Neuron (in vitro differentiated cells): ENCODE results near the gene NOXO1.
A peak's percentile ranks its signal among the peaks of the same experiment; 100 is the strongest.

Source experiments
- H2AFZ ChIP-seq: one replicate; pipeline ENCODE4 v1.6.1; 2013; ENCODE audit warnings: low read depth, mild to moderate bottlenecking, inconsistent platforms, low read length, moderate library complexity
- H3K27me3 ChIP-seq: one replicate; pipeline ENCODE4 v1.6.1; 2013; ENCODE audit warnings: low read length; ENCODE audit not compliant: insufficient read depth
- H3K36me3 ChIP-seq: one replicate; pipeline ENCODE4 v1.6.1; 2013; ENCODE audit warnings: low read length; ENCODE audit not compliant: insufficient read depth
- H3K4me1 ChIP-seq: one replicate; pipeline ENCODE4 v1.6.1; 2013; ENCODE audit warnings: low read length; ENCODE audit not compliant: insufficient read depth
- H3K4me3 ChIP-seq: 2 replicates; pipeline ENCODE4 v1.5.1; 2013; ENCODE audit warnings: mild to moderate bottlenecking, low read length, moderate library complexity
- H3K9me3 ChIP-seq: one replicate; pipeline ENCODE4 v1.6.1; 2013; ENCODE audit warnings: low read length

The NOXO1 gene

GRCh38 chr16:2007081-2007836 is 26.0 kb upstream of the NOXO1 start:
- Histone ChIP-seq H3K4me3 (peak overlapping the region; percentile 16), H3K9me3 (no peaks in the 10 kb centered on the region), H2AFZ (no peak overlapping the region), H3K27me3 (no peaks in the 10 kb centered on the region), H3K4me1 (peaks cover 53% of the 10 kb centered on the region), H3K36me3 (peaks cover 16% of the 10 kb centered on the region)

DNA sequence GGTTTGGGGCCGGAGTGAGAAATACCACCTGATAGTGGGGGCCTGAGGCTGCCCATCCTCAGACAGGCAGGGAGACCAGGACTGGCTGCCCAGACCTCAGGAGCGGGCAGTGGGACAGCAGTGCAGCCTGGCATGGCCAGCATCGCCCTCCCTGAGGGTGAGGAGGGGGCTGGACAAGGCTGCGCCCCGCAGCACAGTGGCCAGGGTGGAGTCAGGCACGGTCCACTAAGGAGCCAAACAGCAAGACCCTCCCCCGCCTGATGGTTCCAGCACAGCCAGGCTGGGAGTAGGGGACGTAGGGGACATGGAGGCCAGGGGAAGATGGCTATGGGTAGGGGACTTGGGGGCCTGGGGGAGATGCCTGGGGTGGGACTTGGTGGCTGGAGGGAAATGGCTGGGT is 25.0 kb upstream of the NOXO1 start:
- H3K27me3 ChIP-seq, result no peaks in the 10 kb centered on the region
- H3K9me3 ChIP-seq, result no peaks in the 10 kb centered on the region
- no peak overlapping the region for H3K4me3 ChIP-seq
- H3K4me1 ChIP-seq, result peaks cover 53% of the 10 kb centered on the region
- no peak overlapping the region for H2AFZ ChIP-seq
- H3K36me3 ChIP-seq, result peaks cover 25% of the 10 kb centered on the region

GRCh38 chr16:2005646-2006045 is 24.4 kb upstream of the NOXO1 start:
- peaks cover 52% of the 10 kb centered on the region for H3K4me1 ChIP-seq
- H2AFZ ChIP-seq, result no peak overlapping the region
- H3K9me3 ChIP-seq, result no peaks in the 10 kb centered on the region
- H3K27me3 ChIP-seq, result no peaks in the 10 kb centered on the region
- no peak overlapping the region for H3K4me3 ChIP-seq
- peaks cover 31% of the 10 kb centered on the region for H3K36me3 ChIP-seq

- H3K4me3 ChIP-seq, result no peak overlapping the region
Observed at GRCh38 chr16:2004795-2005517, 23.7 kb upstream of the NOXO1 start.

DNA sequence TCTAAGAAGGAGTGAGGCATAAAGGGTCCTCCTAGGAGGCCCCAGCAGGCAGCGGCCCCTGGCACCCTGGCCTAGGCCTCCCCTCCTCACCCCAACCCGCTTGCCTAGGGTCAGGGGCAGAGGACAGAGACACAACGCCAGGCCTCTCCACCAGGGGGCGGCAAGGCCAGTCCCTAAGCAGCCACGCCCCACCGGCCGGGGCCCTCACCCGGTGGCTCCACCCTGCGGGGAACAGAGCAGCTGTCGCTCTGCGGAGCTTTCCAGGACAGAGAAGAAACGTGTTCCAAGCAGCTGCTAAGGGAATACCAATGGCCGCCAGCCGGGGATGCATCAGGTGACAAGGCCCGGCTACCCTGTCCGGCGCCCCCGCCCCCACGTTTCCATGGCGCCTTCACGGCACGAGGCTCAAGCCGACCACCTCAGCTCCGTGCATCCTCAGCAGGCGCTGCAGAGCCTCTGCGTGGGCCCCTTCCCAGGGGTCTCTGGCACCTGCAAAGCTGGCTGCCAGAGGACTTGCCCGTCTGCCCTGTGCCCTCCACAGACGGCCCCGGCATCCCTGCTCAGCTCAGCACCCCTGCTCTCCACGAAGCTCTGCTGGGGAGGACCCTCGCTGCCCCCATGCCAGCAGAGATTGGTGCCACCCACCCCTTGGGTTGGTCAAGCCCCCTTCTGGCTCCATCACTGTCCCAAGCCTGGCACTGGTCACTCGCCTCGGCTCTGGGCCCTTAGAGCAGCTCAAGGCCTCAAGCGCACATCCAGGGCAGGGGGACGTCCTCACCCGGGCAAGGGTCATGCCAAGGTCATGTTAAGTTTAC is 22.8 kb upstream of the NOXO1 start:
- Histone ChIP-seq H3K27me3 (no peaks in the 10 kb centered on the region), H3K4me3 (no peak overlapping the region), H3K4me1 (peaks cover 44% of the 10 kb centered on the region), H2AFZ (no peak overlapping the region), H3K9me3 (no peaks in the 10 kb centered on the region), H3K36me3 (peaks cover 47% of the 10 kb centered on the region)

More at GRCh38 chr16:2004795-2005517, 23.7 kb upstream of the NOXO1 start:
- Histone ChIP-seq H3K36me3 (peaks cover 38% of the 10 kb centered on the region), H2AFZ (no peak overlapping the region), H3K27me3 (no peaks in the 10 kb centered on the region), H3K9me3 (no peaks in the 10 kb centered on the region), H3K4me1 (peaks cover 45% of the 10 kb centered on the region)

DNA sequence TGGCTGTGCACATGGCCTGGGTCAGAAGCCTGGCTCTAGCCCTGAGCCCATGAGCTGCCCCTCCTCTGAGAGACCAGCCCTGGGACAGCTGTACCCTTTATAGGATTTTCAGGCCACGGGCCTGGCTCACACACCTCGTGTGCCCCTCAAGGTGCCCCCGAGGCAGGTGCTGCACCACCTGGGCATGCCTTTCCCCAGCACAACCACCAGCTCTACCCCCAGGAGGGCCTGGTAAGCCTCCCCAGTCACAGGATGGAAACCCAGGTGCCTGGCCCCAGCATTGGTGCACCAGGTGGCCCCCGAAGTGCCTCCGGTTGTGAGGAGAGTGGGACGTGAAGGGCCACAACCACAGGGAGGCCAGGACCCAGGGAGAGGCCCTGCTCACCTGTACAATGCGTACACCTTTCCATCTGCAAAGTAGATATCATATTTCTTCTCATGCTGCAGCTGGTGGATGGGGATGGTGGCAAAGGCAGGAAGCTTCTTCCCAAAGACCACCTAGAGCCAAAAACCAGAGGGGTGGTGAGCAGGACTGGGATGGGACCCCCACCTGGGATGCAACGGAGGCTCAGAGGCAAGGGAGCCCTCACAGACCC is 22.1 kb upstream of the NOXO1 start:
- Histone ChIP-seq H3K4me1 (peaks cover 37% of the 10 kb centered on the region), H3K9me3 (no peaks in the 10 kb centered on the region), H2AFZ (no peak overlapping the region), H3K4me3 (no peak overlapping the region), H3K36me3 (peaks cover 52% of the 10 kb centered on the region), H3K27me3 (no peaks in the 10 kb centered on the region)

- peaks cover 30% of the 10 kb centered on the region for H3K4me1 ChIP-seq
- peaks cover 56% of the 10 kb centered on the region for H3K36me3 ChIP-seq
- no peak overlapping the region for H2AFZ ChIP-seq
- no peak overlapping the region for H3K4me3 ChIP-seq
- H3K27me3 ChIP-seq, result no peaks in the 10 kb centered on the region
- H3K9me3 ChIP-seq, result no peaks in the 10 kb centered on the region
Observed at GRCh38 chr16:2002406-2003230, 21.3 kb upstream of the NOXO1 start.

DNA sequence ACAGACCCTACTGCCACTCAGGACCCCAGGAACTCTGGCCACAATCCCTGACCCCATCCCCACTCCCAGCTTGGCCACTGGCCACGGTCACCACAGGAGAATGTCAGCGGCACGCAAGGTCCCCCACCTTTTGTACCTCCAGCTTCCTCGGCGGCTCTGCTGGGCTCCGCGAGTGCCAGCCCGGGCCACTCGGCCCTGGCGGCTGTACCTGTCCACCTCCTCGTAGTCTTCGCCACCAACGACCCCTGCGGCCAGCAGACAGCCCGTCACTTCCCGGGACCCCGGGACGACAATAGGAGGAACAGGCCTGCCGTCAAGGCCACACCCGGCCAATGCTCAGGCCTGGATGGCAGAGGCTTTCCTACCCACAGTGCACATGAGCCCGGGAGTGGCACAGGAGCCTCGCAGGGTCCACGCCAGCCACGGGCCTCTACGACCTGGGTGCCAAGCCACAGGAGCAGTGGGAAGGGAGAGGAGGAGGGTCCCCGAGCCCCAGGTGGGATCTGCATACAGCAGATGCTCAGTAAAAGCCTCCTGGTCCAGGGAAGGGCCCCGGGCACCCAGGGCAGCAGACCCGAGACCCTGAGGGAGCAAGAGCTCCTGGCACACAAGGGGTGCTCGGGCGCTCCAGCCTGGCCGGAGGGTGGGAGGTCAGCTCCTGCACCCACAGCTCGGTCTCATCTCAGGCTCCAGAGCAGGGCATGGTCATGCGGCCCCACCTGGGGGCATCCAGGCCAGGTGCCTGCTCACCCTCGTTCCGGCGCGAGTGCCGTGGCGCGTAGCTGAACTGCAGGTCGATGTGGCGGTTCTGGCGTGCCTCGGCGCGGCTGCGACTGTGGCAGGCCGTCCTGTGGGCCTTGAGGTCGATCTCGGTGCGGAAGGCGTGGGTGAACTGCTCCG is 20.4 kb upstream of the NOXO1 start:
- H3K9me3 ChIP-seq, result no peaks in the 10 kb centered on the region
- H2AFZ ChIP-seq, result no peak overlapping the region
- no peak overlapping the region for H3K4me3 ChIP-seq
- peaks cover 62% of the 10 kb centered on the region for H3K36me3 ChIP-seq
- peaks cover 24% of the 10 kb centered on the region for H3K4me1 ChIP-seq
- no peaks in the 10 kb centered on the region for H3K27me3 ChIP-seq

GRCh38 chr16:2001035-2001434 is 19.8 kb upstream of the NOXO1 start:
- H3K4me1 ChIP-seq, result peaks cover 22% of the 10 kb centered on the region
- no peaks in the 10 kb centered on the region for H3K9me3 ChIP-seq
- no peak overlapping the region for H2AFZ ChIP-seq
- H3K27me3 ChIP-seq, result no peaks in the 10 kb centered on the region
- peaks cover 63% of the 10 kb centered on the region for H3K36me3 ChIP-seq
- H3K4me3 ChIP-seq, result no peak overlapping the region

- H3K27me3 ChIP-seq, result no peaks in the 10 kb centered on the region
- peaks cover 63% of the 10 kb centered on the region for H3K36me3 ChIP-seq
- no peak overlapping the region for H2AFZ ChIP-seq
- H3K4me1 ChIP-seq, result peaks cover 13% of the 10 kb centered on the region
- no peaks in the 10 kb centered on the region for H3K9me3 ChIP-seq
- no peak overlapping the region for H3K4me3 ChIP-seq
Observed at GRCh38 chr16:1999866-2000514, 18.7 kb upstream of the NOXO1 start.
